AG04449 (cell line): ENCODE results near the gene RPUSD4.

Source experiments
- CTCF ChIA-PET: fragments of 350-600 bp; formaldehyde crosslinking; extraction: SDS; loops from one replicate; lab custom pipeline; 2021; ENCODE audit warnings: antibody characterized with exemption; lab: Yijun Ruan, JAX
- POLR2A ChIA-PET: fragments of 400-600, 350-600 bp; formaldehyde crosslinking; extraction: SDS; loops from one replicate; lab custom pipeline; 2020; ENCODE audit warnings: antibody characterized with exemption, inconsistent platforms; lab: Yijun Ruan, JAX
- DNase-seq: peaks from one replicate; pipeline ENCODE4 v3.0.0-alpha.2; 2010; ENCODE audit warnings: low read depth, low spot score
- H3K4me3 ChIP-seq: 2 replicates; pipeline ENCODE4 v1.5.1; 2011; ENCODE audit warnings: low read depth, mild to moderate bottlenecking, control low read depth, low read length
- TF ChIP-seq, protein P1 (sequence below): IDR thresholded peaks from one replicate; pipeline ENCODE4 v1.5.1; 2011; ENCODE audit warnings: mild to moderate bottlenecking, moderate library complexity, low read length, control low read depth, inconsistent platforms; ENCODE audit not compliant: insufficient read depth; ENCODE audit errors: missing control alignments

Gene RPUSD4

DNA sequence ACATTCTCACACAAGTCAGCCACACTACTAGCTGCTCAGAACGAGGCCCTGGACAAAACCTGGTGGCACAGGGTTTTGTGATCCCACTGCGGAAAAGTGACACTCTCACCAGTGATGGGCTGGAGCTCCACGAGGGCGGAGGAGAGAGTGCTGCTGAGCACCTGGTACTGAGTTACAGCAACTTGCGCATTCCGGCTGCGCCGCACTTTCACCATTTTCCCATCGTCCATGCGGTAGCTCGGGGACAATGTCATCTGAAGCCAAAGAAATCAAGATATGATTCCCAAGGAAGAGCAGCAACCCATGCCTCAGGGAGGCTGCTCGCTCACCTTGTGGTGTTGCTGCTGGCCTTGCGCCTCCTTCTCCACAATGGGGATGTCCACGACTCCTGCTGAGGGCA, 6.1 kb downstream of the RPUSD4 start:
- POLR2A ChIA-PET: no interaction called here
- no peak overlapping the region for H3K4me3 ChIP-seq
- no peak for DNase-seq
- TF ChIP-seq, protein P1, sequence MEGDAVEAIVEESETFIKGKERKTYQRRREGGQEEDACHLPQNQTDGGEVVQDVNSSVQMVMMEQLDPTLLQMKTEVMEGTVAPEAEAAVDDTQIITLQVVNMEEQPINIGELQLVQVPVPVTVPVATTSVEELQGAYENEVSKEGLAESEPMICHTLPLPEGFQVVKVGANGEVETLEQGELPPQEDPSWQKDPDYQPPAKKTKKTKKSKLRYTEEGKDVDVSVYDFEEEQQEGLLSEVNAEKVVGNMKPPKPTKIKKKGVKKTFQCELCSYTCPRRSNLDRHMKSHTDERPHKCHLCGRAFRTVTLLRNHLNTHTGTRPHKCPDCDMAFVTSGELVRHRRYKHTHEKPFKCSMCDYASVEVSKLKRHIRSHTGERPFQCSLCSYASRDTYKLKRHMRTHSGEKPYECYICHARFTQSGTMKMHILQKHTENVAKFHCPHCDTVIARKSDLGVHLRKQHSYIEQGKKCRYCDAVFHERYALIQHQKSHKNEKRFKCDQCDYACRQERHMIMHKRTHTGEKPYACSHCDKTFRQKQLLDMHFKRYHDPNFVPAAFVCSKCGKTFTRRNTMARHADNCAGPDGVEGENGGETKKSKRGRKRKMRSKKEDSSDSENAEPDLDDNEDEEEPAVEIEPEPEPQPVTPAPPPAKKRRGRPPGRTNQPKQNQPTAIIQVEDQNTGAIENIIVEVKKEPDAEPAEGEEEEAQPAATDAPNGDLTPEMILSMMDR: no peak
- CTCF ChIA-PET: interaction anchor here (1.3 to 1.6 kb wide), 2 partner anchors 10 to 12 kb away, joined by 4 to 8 read pairs; no protein-coding TSS in a partner anchor

DNA sequence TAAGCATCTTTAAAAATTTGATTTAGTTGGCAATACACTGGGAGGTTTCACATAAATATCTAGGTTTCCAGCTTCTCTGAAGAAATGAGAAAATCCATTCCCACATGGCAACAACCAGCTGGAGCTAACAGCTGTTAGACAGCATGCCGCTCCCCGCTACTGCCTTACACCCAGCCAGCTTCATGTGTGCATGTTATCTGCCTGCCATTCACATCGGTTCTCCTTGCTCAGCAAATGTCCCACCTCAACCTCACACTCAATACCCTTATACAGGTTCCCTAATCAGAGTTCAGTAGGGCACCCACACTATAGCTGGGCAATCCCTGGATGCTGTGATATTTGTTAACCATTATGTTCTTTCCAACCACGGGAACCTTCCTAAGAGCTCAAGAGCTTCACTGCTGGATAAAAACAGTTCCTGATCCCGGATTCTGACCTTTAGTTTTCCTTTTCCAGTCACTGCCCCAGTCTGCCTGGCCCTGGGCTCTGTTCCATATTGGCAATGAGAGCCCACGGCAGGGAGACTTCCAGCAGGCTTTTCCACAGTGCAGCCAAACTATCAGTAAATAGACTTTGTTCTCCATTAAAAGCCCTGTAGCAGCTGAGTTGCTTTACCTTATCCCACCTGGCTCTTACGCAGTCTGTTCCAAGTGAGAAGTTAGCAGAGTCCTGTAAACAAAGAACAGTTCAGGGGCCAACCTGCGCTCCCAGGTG, 8.6 kb downstream of the RPUSD4 start:
- no peak overlapping the region for H3K4me3 ChIP-seq
- ChIA-PET POLR2A (no interaction called here), CTCF (interaction anchor here (1.1 to 2.9 kb wide), 2 partner anchors 9 to 280 kb away, joined by 3 to 9 read pairs; no protein-coding TSS in a partner anchor)
- TF ChIP-seq, protein P1: no peak
- DNase-seq: no peak

DNA sequence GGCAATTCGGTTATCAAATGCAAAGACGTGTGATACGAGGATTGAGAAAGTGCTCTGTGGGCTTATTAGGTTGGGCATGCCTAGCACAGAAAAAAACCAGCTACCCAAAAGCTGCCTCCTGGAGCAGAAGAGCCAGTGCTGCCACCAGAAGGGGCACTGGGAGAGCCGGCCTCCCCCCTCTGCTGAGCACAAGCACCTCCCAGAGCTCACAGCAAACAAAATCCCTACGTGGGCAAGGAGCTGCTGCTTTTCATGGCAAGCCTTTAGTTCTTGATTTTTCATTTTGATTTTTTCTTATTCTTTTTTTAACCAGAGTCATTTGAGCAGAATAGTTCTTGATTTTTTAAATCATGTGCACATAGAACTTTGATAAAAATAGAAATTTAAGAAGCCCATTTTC, 12.8 kb downstream of the RPUSD4 start:
- no peak for DNase-seq
- ChIA-PET POLR2A (interaction anchor here (1.8 kb wide), 1 partner anchor 13 kb away, joined by 7 read pairs; the partner anchor contains the start of gene FAM118B), CTCF (interaction anchor here (1.2 to 9.0 kb wide), 6 partner anchors 12 to 283 kb away, joined by 3 to 83 read pairs (median 7); partner anchors contain the start of gene RPUSD4)
- H3K4me3 ChIP-seq: no peak overlapping the region
- TF ChIP-seq, protein P1: no peak

DNA sequence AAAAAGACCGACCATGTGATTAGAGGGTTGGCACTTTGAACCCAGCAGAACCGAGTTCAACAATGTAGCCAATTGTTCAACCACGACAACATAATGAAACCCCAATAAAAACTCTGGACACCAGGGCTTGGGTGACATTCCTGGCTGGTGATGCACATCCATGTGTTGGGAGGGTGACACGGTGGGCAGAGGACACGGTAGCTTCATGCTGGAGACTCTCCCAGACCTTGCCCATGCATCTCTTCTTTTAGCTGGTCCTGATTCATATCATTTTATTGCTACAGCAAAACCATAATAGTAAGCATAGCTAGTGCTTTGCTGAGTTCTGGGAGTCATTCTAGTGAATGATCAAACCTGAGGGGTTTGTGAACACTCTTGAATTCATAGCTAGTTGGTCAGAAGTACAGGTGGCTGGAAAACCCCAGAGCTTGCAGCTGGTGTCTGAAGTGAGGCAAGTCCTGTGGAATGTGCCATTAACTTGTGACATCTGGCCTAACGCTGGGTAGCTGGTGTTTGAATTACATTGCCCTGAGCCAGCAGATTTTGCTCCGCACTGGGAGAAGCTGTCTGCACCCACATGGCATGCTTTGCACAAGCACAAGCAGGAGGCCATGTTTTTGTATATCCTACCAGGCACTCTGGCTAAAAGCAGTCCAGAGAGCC, 14.0 kb downstream of the RPUSD4 start:
- peak; percentile 41 for DNase-seq
- POLR2A ChIA-PET: interaction anchor here (1.8 kb wide), 1 partner anchor 15 kb away, joined by 7 read pairs; the partner anchor contains the start of gene FAM118B
- TF ChIP-seq, protein P1: no peak
- CTCF ChIA-PET: interaction anchor here (1.3 to 9.0 kb wide), 5 partner anchors 13 to 282 kb away, joined by 4 to 83 read pairs (median 10); partner anchors contain the start of gene RPUSD4
- H3K4me3 ChIP-seq: no peak overlapping the region

DNA sequence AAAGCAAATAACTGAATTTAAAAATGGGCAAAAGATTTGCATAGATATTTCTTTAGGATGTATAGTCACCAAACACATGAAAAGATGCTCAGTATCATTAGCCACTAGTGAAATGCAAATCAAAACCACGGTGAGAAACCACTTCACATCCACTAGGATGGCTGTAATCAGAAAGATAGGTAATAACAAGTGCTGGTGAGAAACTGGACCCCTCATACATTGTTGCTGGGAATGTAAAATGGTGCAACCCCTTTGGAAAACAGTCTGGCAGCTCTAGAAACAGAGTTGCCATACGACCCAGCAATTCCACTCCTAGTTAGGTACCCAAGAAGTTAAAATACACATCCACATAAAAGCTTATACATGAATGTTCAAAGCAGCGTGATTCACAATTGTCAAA, 16.3 kb downstream of the RPUSD4 start:
- H3K4me3 ChIP-seq: no peak overlapping the region
- ChIA-PET CTCF (interaction anchor here (1.0 to 11.0 kb wide), 5 partner anchors 8 to 277 kb away, joined by 3 to 293 read pairs (median 83); partner anchors contain the start of gene VSIG10L2), POLR2A (no interaction called here)
- TF ChIP-seq, protein P1: no peak
- no peak for DNase-seq
